HepG2 (cell line): ENCODE data around the gene TXN. TPM values are rescaled to one million over a fixed set of nuclear protein-coding genes. Genes with fewer than 3 reads are reported as not detected.
A peak's percentile ranks its signal among the peaks of the same experiment; 100 is the strongest.

Experiments
- AHDC1 ChIP-seq: sonication (generic); formaldehyde crosslinking; IDR thresholded peaks from 2 replicates; pipeline ENCODE4 v1.5.1; 2020; ENCODE audit warnings: mild to moderate bottlenecking, missing genetic modification reagents, borderline replicate concordance
- E2F2 ChIP-seq: sonication (generic); formaldehyde crosslinking; IDR thresholded peaks from 2 replicates; pipeline ENCODE4 v1.4.0; 2020; ENCODE audit warnings: missing genetic modification reagents, borderline replicate concordance
- JUNB ChIP-seq: sonication (generic); formaldehyde crosslinking; IDR thresholded peaks from 2 replicates; pipeline ENCODE4 v1.8.0; 2022; ENCODE audit warnings: missing genetic modification reagents, mild to moderate bottlenecking, borderline replicate concordance
- KDM6A ChIP-seq: IDR thresholded peaks from 2 replicates; pipeline ENCODE4 v1.6.1; 2016; ENCODE audit warnings: low read depth
- KIAA2018 ChIP-seq: sonication (generic); formaldehyde crosslinking; IDR thresholded peaks from 2 replicates; pipeline ENCODE4 v1.5.0; 2020; ENCODE audit warnings: mild to moderate bottlenecking, missing genetic modification reagents, borderline replicate concordance
- RFX1 ChIP-seq: fragments of 450-650 bp; IDR thresholded peaks from 2 replicates; pipeline ENCODE4 v1.6.1; 2017
- ZBTB21 ChIP-seq: sonication (generic); formaldehyde crosslinking; IDR thresholded peaks from 2 replicates; pipeline ENCODE4 v1.4.0; 2020; ENCODE audit warnings: missing genetic modification reagents
- ZNF644 ChIP-seq: IDR thresholded peaks from 2 replicates; pipeline ENCODE4 v1.6.1; 2016; ENCODE audit warnings: low read depth
- polyA plus RNA-seq, 8 experiments: library from polyadenylated mRNA; depleted of rRNA in 3 of 8; stranded (reverse) in 7 of 8; unstranded in 1 of 8; fragments of >200 nt; fragmentation: Illumina TruSeq in 4 of 8; extraction: Trizol in 4 of 8; gene quantifications; 2 replicates each; pipeline versions ENCODE4 v1.2.1 to v1.2.3, GENCODE V29; 2011 to 2016; ENCODE audit warnings: low read depth in 4 of 8, missing spikeins in 1 of 8, mixed read lengths in 1 of 8; ENCODE audit not compliant: insufficient read depth in 1 of 8
- total RNA-seq, 5 experiments: library from RNA; depleted of rRNA; stranded (reverse); fragments of >200 nt; fragmentation: Illumina TruSeq; extraction: Trizol; gene quantifications; 2 replicates each; pipeline ENCODE4 v1.2.3, GENCODE V29; 2016; ENCODE audit warnings: low read depth in 1 of 5
- TF ChIP-seq, protein P1 (sequence below): sonication (generic); formaldehyde crosslinking; conservative IDR thresholded peaks from 2 replicates; pipeline ENCODE4 v1.4.0; 2020; ENCODE audit warnings: mild to moderate bottlenecking, missing genetic modification reagents, moderate library complexity

Gene TXN
- total and polyA plus RNA-seq, 2 of the 13 experiments (the other 11 are each of a cell fraction or from before 2014, with no cell fraction given), result 364 to 470 TPM

GRCh38 chr9:110282018-110282738 lies 25.9 kb upstream of the TXN start (continued):
- TF ChIP-seq KIAA2018, result no peak
- TF ChIP-seq AHDC1 (CRISPR knock-in tag), result peak; percentile 68; the same call in 1 of the 2 replicates
- TF ChIP-seq, protein P1, sequence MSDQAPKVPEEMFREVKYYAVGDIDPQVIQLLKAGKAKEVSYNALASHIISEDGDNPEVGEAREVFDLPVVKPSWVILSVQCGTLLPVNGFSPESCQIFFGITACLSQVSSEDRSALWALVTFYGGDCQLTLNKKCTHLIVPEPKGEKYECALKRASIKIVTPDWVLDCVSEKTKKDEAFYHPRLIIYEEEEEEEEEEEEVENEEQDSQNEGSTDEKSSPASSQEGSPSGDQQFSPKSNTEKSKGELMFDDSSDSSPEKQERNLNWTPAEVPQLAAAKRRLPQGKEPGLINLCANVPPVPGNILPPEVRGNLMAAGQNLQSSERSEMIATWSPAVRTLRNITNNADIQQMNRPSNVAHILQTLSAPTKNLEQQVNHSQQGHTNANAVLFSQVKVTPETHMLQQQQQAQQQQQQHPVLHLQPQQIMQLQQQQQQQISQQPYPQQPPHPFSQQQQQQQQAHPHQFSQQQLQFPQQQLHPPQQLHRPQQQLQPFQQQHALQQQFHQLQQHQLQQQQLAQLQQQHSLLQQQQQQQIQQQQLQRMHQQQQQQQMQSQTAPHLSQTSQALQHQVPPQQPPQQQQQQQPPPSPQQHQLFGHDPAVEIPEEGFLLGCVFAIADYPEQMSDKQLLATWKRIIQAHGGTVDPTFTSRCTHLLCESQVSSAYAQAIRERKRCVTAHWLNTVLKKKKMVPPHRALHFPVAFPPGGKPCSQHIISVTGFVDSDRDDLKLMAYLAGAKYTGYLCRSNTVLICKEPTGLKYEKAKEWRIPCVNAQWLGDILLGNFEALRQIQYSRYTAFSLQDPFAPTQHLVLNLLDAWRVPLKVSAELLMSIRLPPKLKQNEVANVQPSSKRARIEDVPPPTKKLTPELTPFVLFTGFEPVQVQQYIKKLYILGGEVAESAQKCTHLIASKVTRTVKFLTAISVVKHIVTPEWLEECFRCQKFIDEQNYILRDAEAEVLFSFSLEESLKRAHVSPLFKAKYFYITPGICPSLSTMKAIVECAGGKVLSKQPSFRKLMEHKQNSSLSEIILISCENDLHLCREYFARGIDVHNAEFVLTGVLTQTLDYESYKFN, result peak; percentile 74
- TF ChIP-seq JUNB (CRISPR knock-in tag), result no peak
- TF ChIP-seq ZBTB21 (CRISPR knock-in tag), result no peak
- no peak for TF ChIP-seq RFX1
- 0 out of 2 replicates have a peak, but pooled peaks have one; percentile 34 for TF ChIP-seq KDM6A (CRISPR knock-in tag)
- no peak for TF ChIP-seq E2F2
- TF ChIP-seq ZNF644 (CRISPR knock-in tag), result peak; percentile 74
